Measurements from ENCODE around the gene FBXO21.

The FBXO21 gene

GRCh38 chr12:117127933-117128823 is 62.1 kb downstream of the FBXO21 start:
- Histone ChIP-seq H3K9me3 (ENCODE audit: control insufficient read depth, insufficient read depth, low read length) (peaks cover 25% of the 10 kb centered on the region; the same call in 1 of the 2 replicates), H3F3A (ENCODE audit: control insufficient read depth, insufficient read depth) (0 out of 2 replicates have a peak, but pooled peaks cover 6% of the 10 kb centered on the region), H3K9me2 (replicated peaks; ENCODE audit: control insufficient read depth, low read length) (no peaks in the 10 kb centered on the region), H3K36me3 (ENCODE audit: control insufficient read depth, low read length) (no peaks in the 10 kb centered on the region), H3K4me2 (ENCODE audit: low read length) (no peak overlapping the region), H3K27ac (ENCODE audit: low read depth, low read length) (no peak overlapping the region), H3K27me3 (ENCODE audit: control insufficient read depth, low read length) (no peaks in the 10 kb centered on the region), H3K4me3 (ENCODE audit: low read length) (no peak overlapping the region), H3K4me1 (ENCODE audit: control insufficient read depth, low read length) (no peaks in the 10 kb centered on the region), H4K20me1 (ENCODE audit: control insufficient read depth, insufficient read depth, low read depth, low read length) (no peaks in the 10 kb centered on the region), H3K79me2 (ENCODE audit: control insufficient read depth, low read length) (no peaks in the 10 kb centered on the region)
- TF ChIP-seq EZH2phosphoT487 (IDR thresholded peaks at IDR 0.05; ENCODE audit: borderline replicate concordance, low read length) (no peak), CTCF (IDR thresholded peaks at IDR 0.05; ENCODE audit: low read depth, low read length, poor library complexity, severe bottlenecking) (no peak)

DNA sequence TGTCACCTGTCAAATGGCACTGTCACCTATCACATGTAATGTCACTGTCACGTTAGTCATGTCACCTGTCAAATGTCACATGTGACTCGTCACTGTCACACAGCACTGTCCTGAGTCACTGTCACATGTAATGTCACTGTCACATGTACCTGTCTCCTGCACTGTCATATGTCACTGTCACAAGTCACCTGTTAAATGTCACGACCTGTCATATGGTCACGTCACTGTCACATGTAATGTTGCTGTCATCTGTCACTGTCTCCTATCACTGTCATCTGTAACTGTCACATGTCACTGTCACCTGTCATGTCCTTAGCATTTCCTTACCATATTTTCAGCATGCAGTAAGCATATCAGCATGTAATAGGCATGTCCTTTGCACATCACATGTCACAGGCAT is 63.9 kb downstream of the FBXO21 start:
- no peaks in the 10 kb centered on the region for H3K4me1 ChIP-seq (ENCODE audit: control insufficient read depth, low read length)
- H4K20me1 ChIP-seq (ENCODE audit: control insufficient read depth, insufficient read depth, low read depth, low read length): no peaks in the 10 kb centered on the region
- H3F3A ChIP-seq (ENCODE audit: control insufficient read depth, insufficient read depth): 0 out of 2 replicates have a peak, but pooled peaks cover 6% of the 10 kb centered on the region
- no peak overlapping the region for H3K4me2 ChIP-seq (ENCODE audit: low read length)
- no peaks in the 10 kb centered on the region for H3K79me2 ChIP-seq (ENCODE audit: control insufficient read depth, low read length)
- no peaks in the 10 kb centered on the region for H3K27me3 ChIP-seq (ENCODE audit: control insufficient read depth, low read length)
- TF ChIP-seq CTCF (IDR thresholded peaks at IDR 0.05; ENCODE audit: low read depth, low read length, poor library complexity, severe bottlenecking) (no peak), EZH2phosphoT487 (IDR thresholded peaks at IDR 0.05; ENCODE audit: borderline replicate concordance, low read length) (no peak)
- H3K9me2 ChIP-seq (replicated peaks; ENCODE audit: control insufficient read depth, low read length): no peaks in the 10 kb centered on the region
- H3K27ac ChIP-seq (ENCODE audit: low read depth, low read length): no peak overlapping the region
- no peaks in the 10 kb centered on the region for H3K36me3 ChIP-seq (ENCODE audit: control insufficient read depth, low read length)
- H3K9me3 ChIP-seq (ENCODE audit: control insufficient read depth, insufficient read depth, low read length): peaks cover 25% of the 10 kb centered on the region; the same call in 1 of the 2 replicates
- H3K4me3 ChIP-seq (ENCODE audit: low read length): no peak overlapping the region

GRCh38 chr12:117125767-117126166 is 64.5 kb downstream of the FBXO21 start:
- TF ChIP-seq CTCF (IDR thresholded peaks at IDR 0.05; ENCODE audit: low read depth, low read length, poor library complexity, severe bottlenecking) (no peak), EZH2phosphoT487 (IDR thresholded peaks at IDR 0.05; ENCODE audit: borderline replicate concordance, low read length) (no peak)
- H3K4me3 ChIP-seq (ENCODE audit: low read length): no peak overlapping the region
- H3K4me1 ChIP-seq (ENCODE audit: control insufficient read depth, low read length): no peaks in the 10 kb centered on the region
- H3K27me3 ChIP-seq (ENCODE audit: control insufficient read depth, low read length): no peaks in the 10 kb centered on the region
- H3K9me3 ChIP-seq (ENCODE audit: control insufficient read depth, insufficient read depth, low read length): peaks cover 25% of the 10 kb centered on the region; the same call in 1 of the 2 replicates
- H3K9me2 ChIP-seq (replicated peaks; ENCODE audit: control insufficient read depth, low read length): no peaks in the 10 kb centered on the region
- no peak overlapping the region for H3K4me2 ChIP-seq (ENCODE audit: low read length)
- no peaks in the 10 kb centered on the region for H4K20me1 ChIP-seq (ENCODE audit: control insufficient read depth, insufficient read depth, low read depth, low read length)
- no peaks in the 10 kb centered on the region for H3K36me3 ChIP-seq (ENCODE audit: control insufficient read depth, low read length)
- H3K27ac ChIP-seq (ENCODE audit: low read depth, low read length): no peak overlapping the region
- no peaks in the 10 kb centered on the region for H3K79me2 ChIP-seq (ENCODE audit: control insufficient read depth, low read length)
- 0 out of 2 replicates have a peak, but pooled peaks cover 6% of the 10 kb centered on the region for H3F3A ChIP-seq (ENCODE audit: control insufficient read depth, insufficient read depth)

Data from DOHH2 (cell line).